SK-N-SH treated with all-trans-retinoic acid at 6 μM for 48 hours (cell line): ENCODE measurements around the gene PRICKLE1.

Experiments
- ATAC-seq: fragments of 200-7000 bp; cut with Tn5 transposase; 3 replicates; pipeline ENCODE4 v1.9.1; 2020; ENCODE audit warnings: mild to moderate bottlenecking, moderate library complexity
- ARNTL ChIP-seq: fragments of 450-650 bp; formaldehyde crosslinking; IDR thresholded peaks from 2 replicates; pipeline ENCODE4 v1.5.0; 2020; ENCODE audit warnings: low read depth, mild to moderate bottlenecking, moderate library complexity, borderline replicate concordance
- BACH2 ChIP-seq: fragments of 250-450 bp; sonication (Bioruptor Pico); IDR thresholded peaks from 2 replicates; pipeline ENCODE4 v1.9.0; 2021; ENCODE audit warnings: mild to moderate bottlenecking, borderline replicate concordance
- CREB5 ChIP-seq: fragments of 250-450 bp; sonication (Bioruptor Pico); IDR thresholded peaks from 2 replicates; pipeline ENCODE4 v1.5.1; 2020; ENCODE audit warnings: low read depth, mild to moderate bottlenecking, moderate library complexity
- CSDC2 ChIP-seq: fragments of 250-450 bp; sonication (Bioruptor Pico); IDR thresholded peaks from 2 replicates; pipeline ENCODE4 v1.5.0; 2020; ENCODE audit warnings: mild to moderate bottlenecking, moderate library complexity
- CSRNP3 ChIP-seq: fragments of 250-450 bp; sonication (Bioruptor Pico); IDR thresholded peaks from 2 replicates; pipeline ENCODE4 v1.5.1; 2021; ENCODE audit warnings: mild to moderate bottlenecking, moderate library complexity
- ESRRG ChIP-seq: fragments of 250-450 bp; sonication (Bioruptor Pico); IDR thresholded peaks from 2 replicates; pipeline ENCODE4 v1.6.1; 2021; ENCODE audit warnings: mild to moderate bottlenecking
- GLIS3 ChIP-seq: fragments of 250-450 bp; sonication (Bioruptor Pico); IDR thresholded peaks from 2 replicates; pipeline ENCODE4 v1.5.0; 2020; ENCODE audit warnings: mild to moderate bottlenecking, moderate library complexity
- OSR1 ChIP-seq: fragments of 250-450 bp; sonication (Bioruptor Pico); IDR thresholded peaks from 2 replicates; pipeline ENCODE4 v1.8.0; 2022; ENCODE audit warnings: moderate library complexity, mild to moderate bottlenecking, inconsistent platforms
- PATZ1 ChIP-seq: fragments of 250-450 bp; sonication (Bioruptor Pico); IDR thresholded peaks from 2 replicates; pipeline ENCODE4 v1.8.0; 2020; ENCODE audit warnings: mild to moderate bottlenecking, moderate library complexity, borderline replicate concordance
- POU6F1 ChIP-seq: fragments of 250-450 bp; sonication (Bioruptor Pico); IDR thresholded peaks from 2 replicates; pipeline ENCODE4 v1.8.0; 2021; ENCODE audit warnings: low read depth, mild to moderate bottlenecking, moderate library complexity, borderline replicate concordance
- PPARA ChIP-seq: fragments of 250-450 bp; sonication (Bioruptor Pico); IDR thresholded peaks from 2 replicates; pipeline ENCODE4 v1.5.0; 2020; ENCODE audit warnings: mild to moderate bottlenecking, borderline replicate concordance
- RARB ChIP-seq: fragments of 250-450 bp; sonication (Bioruptor Pico); IDR thresholded peaks from 2 replicates; pipeline ENCODE4 v1.8.0; 2021; ENCODE audit warnings: mild to moderate bottlenecking, moderate library complexity
- SNAI2 ChIP-seq: fragments of 250-450 bp; sonication (Bioruptor Pico); IDR thresholded peaks from 2 replicates; pipeline ENCODE4 v1.5.0; 2020; ENCODE audit warnings: mild to moderate bottlenecking, moderate library complexity
- TCF4 ChIP-seq: fragments of 250-450 bp; sonication (Bioruptor Pico); IDR thresholded peaks from 2 replicates; pipeline ENCODE4 v1.8.0; 2021; ENCODE audit warnings: mild to moderate bottlenecking, moderate library complexity, borderline replicate concordance
- TOX ChIP-seq: fragments of 250-450 bp; sonication (Bioruptor Pico); IDR thresholded peaks from 2 replicates; pipeline ENCODE4 v1.8.0; 2021; ENCODE audit warnings: mild to moderate bottlenecking, moderate library complexity, borderline replicate concordance
- TSHZ2 ChIP-seq: fragments of 250-450 bp; sonication (Bioruptor Pico); IDR thresholded peaks from 2 replicates; pipeline ENCODE4 v1.5.0; 2020; ENCODE audit warnings: mild to moderate bottlenecking, moderate library complexity
- ZC3H10 ChIP-seq: fragments of 250-450 bp; sonication (Bioruptor Pico); IDR thresholded peaks from 2 replicates; pipeline ENCODE4 v1.5.1; 2021; ENCODE audit warnings: mild to moderate bottlenecking, moderate library complexity
- ZFP3 ChIP-seq: fragments of 250-450 bp; sonication (Bioruptor Pico); IDR thresholded peaks from 2 replicates; pipeline ENCODE4 v1.5.0; 2020; ENCODE audit warnings: mild to moderate bottlenecking, moderate library complexity
- ZFP30 ChIP-seq: fragments of 450-650 bp; formaldehyde crosslinking; IDR thresholded peaks from 2 replicates; pipeline ENCODE4 v1.5.0; 2022; ENCODE audit warnings: mild to moderate bottlenecking, moderate library complexity
- ZNF565 ChIP-seq: fragments of 450-650 bp; formaldehyde crosslinking; conservative IDR thresholded peaks from 2 replicates; pipeline ENCODE4 v1.5.0; 2020; ENCODE audit warnings: low read depth, mild to moderate bottlenecking, moderate library complexity
- ZNF70 ChIP-seq: fragments of 450-650 bp; formaldehyde crosslinking; IDR thresholded peaks from 2 replicates; pipeline ENCODE4 v1.5.0; 2020; ENCODE audit warnings: mild to moderate bottlenecking, moderate library complexity

Gene PRICKLE1

GRCh38 chr12:42586268-42586667 is 3.3 kb downstream of the PRICKLE1 start:
- no peak for ATAC-seq
- TF ChIP-seq TOX (CRISPR knock-in tag) = no peak
- no peak for TF ChIP-seq TSHZ2 (CRISPR knock-in tag)
- no peak for TF ChIP-seq CSRNP3
- no peak for TF ChIP-seq ZFP30
- no peak for TF ChIP-seq PATZ1 (CRISPR knock-in tag)
- no peak for TF ChIP-seq CREB5 (CRISPR knock-in tag)
- TF ChIP-seq RARB (CRISPR knock-in tag) = no peak
- no peak for TF ChIP-seq BACH2 (CRISPR knock-in tag)
- no peak for TF ChIP-seq SNAI2 (CRISPR knock-in tag)
- no peak for TF ChIP-seq CSDC2 (CRISPR knock-in tag)
- no peak for TF ChIP-seq ZNF565 (CRISPR knock-in tag)
- TF ChIP-seq GLIS3 (CRISPR knock-in tag) = no peak
- no peak for TF ChIP-seq TCF4 (CRISPR knock-in tag)
- TF ChIP-seq PPARA = no peak
- no peak for TF ChIP-seq ZC3H10 (CRISPR knock-in tag)
- TF ChIP-seq ZFP3 (CRISPR knock-in tag) = no peak
- TF ChIP-seq OSR1 (CRISPR knock-in tag) = no peak
- TF ChIP-seq ZNF70 (CRISPR knock-in tag) = no peak
- TF ChIP-seq ESRRG = no peak
- TF ChIP-seq POU6F1 = no peak
- TF ChIP-seq, all 23 proteins: peak for 0

GRCh38 chr12:42585841-42586216 is 3.7 kb downstream of the PRICKLE1 start:
- no peak for ATAC-seq
- TF ChIP-seq TOX (CRISPR knock-in tag) = no peak
- no peak for TF ChIP-seq TCF4 (CRISPR knock-in tag)
- no peak for TF ChIP-seq ZNF70 (CRISPR knock-in tag)
- no peak for TF ChIP-seq OSR1 (CRISPR knock-in tag)
- no peak for TF ChIP-seq ARNTL (CRISPR knock-in tag)
- TF ChIP-seq CSRNP3 = no peak
- no peak for TF ChIP-seq PATZ1 (CRISPR knock-in tag)
- no peak for TF ChIP-seq GLIS3 (CRISPR knock-in tag)
- TF ChIP-seq SNAI2 (CRISPR knock-in tag) = no peak
- no peak for TF ChIP-seq CREB5 (CRISPR knock-in tag)
